HTERT RPE-1 (cell line): ENCODE data around the gene OR4S1.
"Not testable (repeated sequence)": the region's sequence is repeated elsewhere in the genome, so short reads cannot be mapped to it uniquely, and the experiment has no call there.

Source experiments
- in situ Hi-C: fragments of 300-500 bp; cut with MboI; formaldehyde crosslinking; loops from 4 replicates; pipeline ENCODE4 v1.14.3; 2020; ENCODE audit warnings: low sequenced_read_pairs

The OR4S1 gene

GRCh38 chr11:48305923-48306322, at the start of gene OR4S1:
Gene OR4S1 (plus strand): TSS chr11:48306223. CDS start chr11:48306223, 0 bp downstream.
- in situ Hi-C loops = no loop called here

GRCh38 chr11:48261600-48261999, 44.4 kb upstream of the OR4S1 start:
- in situ Hi-C loops = no loop called here

- in situ Hi-C loops = no loop called here
These were observed 42.6 kb upstream of the OR4S1 start, which contains the start of gene OR4X1 for GRCh38 chr11:48263423-48263911. Gene OR4X1 (plus strand): TSS chr11:48263861. CDS start chr11:48263861, 0 bp downstream.

DNA sequence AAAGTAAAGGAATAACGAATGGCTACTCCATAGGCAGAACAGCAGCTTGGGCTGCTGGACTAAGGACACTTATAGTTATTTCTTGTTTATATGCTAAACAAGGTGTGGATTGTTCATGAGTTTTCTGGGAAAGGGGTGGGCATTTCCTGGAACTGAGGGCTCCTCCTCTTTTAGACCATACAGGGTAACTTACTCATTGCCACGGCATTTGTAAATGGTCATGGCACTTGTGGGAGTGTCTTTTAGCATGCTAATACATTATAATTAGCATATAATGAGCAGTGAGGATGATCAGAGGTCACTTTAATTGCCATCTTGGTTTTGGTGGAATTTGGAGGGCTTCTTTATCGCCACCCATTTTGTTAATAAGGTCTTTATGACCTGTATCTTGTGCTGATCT, 35.4 kb upstream of the OR4S1 start:
- in situ Hi-C loops = no loop called here

DNA sequence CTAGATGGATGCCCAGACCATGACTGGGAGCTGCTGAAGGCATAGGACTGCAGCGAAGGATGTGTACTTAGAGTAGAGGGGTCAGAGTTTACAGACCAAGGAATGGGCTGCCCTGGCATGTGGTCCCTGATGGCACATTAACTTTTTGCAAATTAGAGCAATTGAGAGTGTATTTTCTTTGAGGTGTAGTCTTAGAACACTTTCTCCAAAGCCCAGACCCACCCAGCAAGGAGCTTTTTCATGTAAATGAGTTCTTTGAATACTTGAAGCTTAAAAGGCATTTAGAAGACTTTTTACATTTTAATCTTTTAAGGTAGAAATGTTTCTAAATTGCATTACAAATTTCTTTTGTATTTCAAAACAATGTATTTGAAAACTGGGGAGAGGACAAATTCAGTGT, 33.4 kb upstream of the OR4S1 start:
- in situ Hi-C loops = no loop called here

DNA sequence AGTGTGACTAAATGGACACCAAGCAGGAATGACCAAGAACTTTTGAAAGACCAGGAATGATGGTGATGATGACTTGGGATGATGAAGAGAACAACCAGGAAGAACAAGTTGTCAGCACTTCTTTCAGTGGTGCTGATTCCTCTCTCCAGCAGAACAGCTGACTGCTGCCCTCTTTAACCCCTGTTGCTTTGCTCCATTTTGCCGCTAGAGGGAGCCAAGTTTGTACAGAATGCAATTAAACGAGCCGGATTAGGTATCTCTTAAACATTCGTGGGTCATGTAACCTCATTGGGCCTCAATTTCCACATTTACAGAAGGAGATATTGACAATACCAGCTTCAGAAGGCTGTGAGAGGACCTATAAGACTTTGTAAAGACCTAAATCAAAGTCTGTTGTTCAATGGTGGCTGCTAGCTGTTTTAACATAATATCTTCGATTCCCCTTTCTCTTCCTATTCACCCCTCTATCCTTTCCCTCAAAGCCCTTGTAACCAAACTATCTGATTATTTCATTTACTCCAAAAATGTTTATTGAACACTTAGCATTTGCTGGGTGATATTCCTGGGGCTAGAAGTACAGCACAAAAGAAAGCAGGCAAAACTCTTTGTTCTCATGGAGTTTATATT, 1.9 kb downstream of the OR4S1 start:
- in situ Hi-C loops = no loop called here

DNA sequence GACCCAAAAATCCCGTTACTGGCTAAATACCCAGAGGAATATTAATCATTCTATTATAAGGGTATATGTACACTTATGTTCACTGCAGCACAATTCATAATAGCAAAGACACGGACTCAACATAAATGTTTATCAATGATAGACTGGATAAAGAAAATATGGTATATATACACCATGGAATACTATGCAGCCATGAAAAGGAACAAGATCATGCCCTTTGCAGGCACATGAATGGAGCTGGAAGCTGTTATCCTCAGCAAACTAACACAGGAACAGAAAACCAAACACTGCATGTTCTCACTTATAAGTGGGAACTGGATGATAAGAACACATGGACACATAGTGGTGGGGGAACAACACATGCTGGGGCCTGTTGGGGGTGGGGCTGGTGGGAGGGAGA, 7.6 kb downstream of the OR4S1 start:
- in situ Hi-C loops = not testable (repeated sequence)

DNA sequence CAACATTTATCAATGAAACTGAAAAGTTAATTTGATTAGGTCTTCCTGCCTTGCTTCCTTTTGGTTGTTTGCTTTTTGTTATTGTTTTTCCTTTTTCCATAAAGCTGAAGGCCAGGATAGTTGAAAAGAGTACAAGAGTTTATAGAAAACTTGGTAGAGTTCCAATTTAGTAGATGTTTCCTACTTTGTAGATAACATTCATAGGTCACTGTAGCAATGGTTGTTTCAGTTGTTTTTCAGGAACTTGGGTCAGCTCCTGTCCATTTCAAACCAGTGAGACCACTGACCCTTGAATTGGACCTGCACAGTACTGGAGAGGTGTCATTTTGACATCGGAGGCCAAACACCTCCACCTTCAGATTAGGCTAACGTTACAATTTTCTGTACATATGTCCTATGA, 13.8 kb downstream of the OR4S1 start:
- in situ Hi-C loops = not testable (repeated sequence)

GRCh38 chr11:48324620-48325019, 18.6 kb downstream of the OR4S1 start, which contains the start of gene OR4C3:
Gene OR4C3 (plus strand): TSS chr11:48324920. CDS start chr11:48325022, 102 bp downstream.
- in situ Hi-C loops = not testable (repeated sequence)

DNA sequence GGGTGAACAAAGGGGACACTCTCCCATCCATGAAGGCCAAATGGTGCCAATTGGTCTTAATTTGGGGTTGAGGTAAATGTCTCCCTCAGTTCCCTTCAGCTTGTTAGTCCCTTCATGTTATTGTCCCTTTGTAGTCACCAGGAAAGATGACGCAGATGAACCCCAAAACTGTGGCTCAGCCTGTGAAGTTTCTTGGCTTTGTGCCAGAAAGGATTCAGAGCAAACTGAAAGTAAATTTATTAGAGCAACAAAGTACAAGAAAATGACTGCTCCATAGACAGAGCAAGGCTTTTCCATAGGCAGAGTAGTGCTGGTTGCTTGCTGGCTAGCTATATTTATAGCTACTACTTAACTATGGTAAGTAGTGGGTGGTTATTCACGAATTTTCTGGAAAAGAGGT, 35.4 kb downstream of the OR4S1 start:
- in situ Hi-C loops = no loop called here

- in situ Hi-C loops = not testable (repeated sequence)
These were observed 36.5 kb downstream of the OR4S1 start for GRCh38 chr11:48342505-48342904.

DNA sequence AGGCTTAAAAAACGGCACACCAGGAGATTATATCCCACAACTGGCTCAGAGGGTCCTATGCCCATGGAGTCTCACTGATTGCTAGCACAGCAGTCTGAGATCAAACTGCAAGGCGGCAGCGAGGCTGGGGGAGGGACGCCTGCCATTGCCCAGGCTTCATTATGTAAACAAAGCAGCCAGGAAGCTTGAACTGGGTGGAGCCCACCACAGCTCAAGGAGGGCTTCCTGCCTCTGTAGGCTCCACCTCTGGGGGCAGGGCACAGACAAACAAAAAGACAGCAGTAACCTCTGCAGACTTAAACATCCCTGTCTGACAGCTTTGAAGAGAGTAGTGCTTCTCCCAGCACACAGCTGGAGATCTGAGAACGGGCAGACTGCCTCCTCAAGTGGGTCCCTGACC, 40.3 kb downstream of the OR4S1 start:
- in situ Hi-C loops = not testable (repeated sequence)

DNA sequence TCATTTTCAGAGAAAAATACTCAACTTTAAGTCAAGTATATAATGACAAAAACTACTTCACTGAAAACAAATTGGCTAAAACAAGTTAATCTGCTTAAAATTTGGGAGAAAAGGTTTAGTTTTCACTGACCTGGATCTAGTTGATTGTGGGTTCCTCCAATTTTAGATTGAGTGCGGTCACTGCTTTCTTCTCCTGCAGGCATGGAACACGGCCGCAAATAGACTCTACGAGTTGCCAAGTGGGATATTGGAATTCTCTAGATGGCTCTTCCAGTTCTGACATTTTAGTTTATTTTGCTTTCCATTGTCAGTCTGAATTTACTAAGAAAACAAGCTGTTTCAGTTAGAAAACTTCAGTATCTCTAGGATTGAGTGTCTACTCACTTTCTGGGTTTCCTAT, 48.0 kb downstream of the OR4S1 start:
- in situ Hi-C loops = no loop called here

DNA sequence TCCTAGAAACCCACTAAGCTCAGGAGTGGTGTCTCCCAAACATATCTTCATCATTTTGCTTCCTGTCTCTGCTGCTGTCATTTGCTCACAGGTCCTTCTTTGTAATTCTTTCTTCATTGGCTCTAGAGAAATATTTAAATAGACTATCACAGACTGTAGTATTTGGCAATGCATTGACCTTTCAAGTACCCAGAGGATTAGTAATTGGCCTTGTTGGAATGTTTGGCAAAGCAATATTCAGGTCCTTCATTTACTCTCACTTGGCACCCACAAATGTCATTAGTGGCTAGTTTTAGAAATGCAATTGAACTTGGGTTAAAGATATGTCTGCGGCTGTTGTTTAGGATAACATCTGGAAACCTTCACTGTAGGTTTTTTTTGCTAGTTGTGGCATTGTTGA, 48.7 kb downstream of the OR4S1 start:
- in situ Hi-C loops = no loop called here
